Upper lobe of left lung (tissue), 4 donors: ENCODE measurements around the gene PLXNA2.

ENCODE experiments used
- POLR2AphosphoS5 ChIP-seq, 2 donors: sonication (generic); formaldehyde crosslinking; IDR thresholded peaks; one replicate each; pipeline ENCODE4 v1.5.1; 2017; ENCODE audit warnings: antibody characterized with exemption in 2 of 2
- TF ChIP-seq, protein P1 (sequence below), 6 experiments: fragments of 450-650 bp in 4 of 6; fragments of 200-600 bp in 2 of 6; sonication (generic) in 2 of 6; IDR thresholded peaks; one replicate each; pipeline ENCODE4 v1.5.1; 2016 to 2019; ENCODE audit warnings: antibody characterized with exemption in 6 of 6

DNA sequence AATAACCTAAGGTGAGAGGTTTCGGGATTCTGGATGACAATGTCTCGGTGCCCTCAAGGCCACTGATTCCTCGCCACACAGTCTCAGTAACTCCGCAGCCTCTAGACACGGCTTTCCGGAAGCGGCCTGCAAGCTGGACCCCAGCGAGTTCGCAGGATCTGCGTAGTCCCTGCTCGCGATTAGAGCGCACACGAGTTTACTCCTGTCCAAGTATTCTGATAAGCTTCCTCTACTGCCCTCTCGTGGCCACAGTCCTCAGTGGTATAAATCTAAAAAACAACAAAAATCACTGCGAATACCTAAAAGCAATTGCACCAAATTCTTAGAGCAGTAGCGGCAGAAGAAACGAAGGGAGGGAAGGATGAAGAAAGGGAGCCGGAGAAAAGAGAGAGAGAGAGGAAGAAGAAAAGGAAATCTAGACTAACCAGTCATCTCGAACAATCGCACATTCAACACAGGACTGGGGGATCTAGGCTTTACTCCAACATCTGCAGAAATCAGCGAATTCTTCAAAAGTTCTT is 1.1 kb upstream of the PLXNA2 start:
- peak; percentile 60 to 79 for TF ChIP-seq POLR2AphosphoS5 (IDR thresholded peaks at IDR 0.05)
- TF ChIP-seq, protein P1, sequence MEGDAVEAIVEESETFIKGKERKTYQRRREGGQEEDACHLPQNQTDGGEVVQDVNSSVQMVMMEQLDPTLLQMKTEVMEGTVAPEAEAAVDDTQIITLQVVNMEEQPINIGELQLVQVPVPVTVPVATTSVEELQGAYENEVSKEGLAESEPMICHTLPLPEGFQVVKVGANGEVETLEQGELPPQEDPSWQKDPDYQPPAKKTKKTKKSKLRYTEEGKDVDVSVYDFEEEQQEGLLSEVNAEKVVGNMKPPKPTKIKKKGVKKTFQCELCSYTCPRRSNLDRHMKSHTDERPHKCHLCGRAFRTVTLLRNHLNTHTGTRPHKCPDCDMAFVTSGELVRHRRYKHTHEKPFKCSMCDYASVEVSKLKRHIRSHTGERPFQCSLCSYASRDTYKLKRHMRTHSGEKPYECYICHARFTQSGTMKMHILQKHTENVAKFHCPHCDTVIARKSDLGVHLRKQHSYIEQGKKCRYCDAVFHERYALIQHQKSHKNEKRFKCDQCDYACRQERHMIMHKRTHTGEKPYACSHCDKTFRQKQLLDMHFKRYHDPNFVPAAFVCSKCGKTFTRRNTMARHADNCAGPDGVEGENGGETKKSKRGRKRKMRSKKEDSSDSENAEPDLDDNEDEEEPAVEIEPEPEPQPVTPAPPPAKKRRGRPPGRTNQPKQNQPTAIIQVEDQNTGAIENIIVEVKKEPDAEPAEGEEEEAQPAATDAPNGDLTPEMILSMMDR (IDR thresholded peaks at IDR 0.05): peak; percentile 69 to 91 (median 85)
